Endodermal cell (in vitro differentiated cells): ENCODE results near the gene ADGRG3. TPM values are rescaled to one million over a fixed set of nuclear protein-coding genes. Genes with fewer than 3 reads are reported as not detected.
A peak's percentile ranks its signal among the peaks of the same experiment; 100 is the strongest.

Experiments used
- DNase-seq: peaks from one replicate; pipeline ENCODE4 v3.0.0-alpha.2; 2017
- H3K27ac ChIP-seq: 2 replicates; pipeline ENCODE4 v1.5.1; 2013; ENCODE audit warnings: mild to moderate bottlenecking, low read depth, low read length, moderate library complexity
- H3K27me3 ChIP-seq: 2 replicates; pipeline ENCODE4 v1.6.1; 2013; ENCODE audit warnings: mild to moderate bottlenecking, low read length, moderate library complexity; ENCODE audit not compliant: insufficient read depth, control insufficient read depth, poor library complexity, severe bottlenecking
- H3K36me3 ChIP-seq: 2 replicates; pipeline ENCODE4 v1.7.0; 2013; ENCODE audit warnings: mild to moderate bottlenecking, low read length, moderate library complexity; ENCODE audit not compliant: control insufficient read depth, insufficient read depth
- H3K4me1 ChIP-seq: one replicate; pipeline ENCODE4 v1.7.0; 2013; ENCODE audit warnings: low read length; ENCODE audit not compliant: control insufficient read depth, insufficient read depth
- H3K4me3 ChIP-seq: 2 replicates; pipeline ENCODE4 v1.5.1; 2013; ENCODE audit warnings: mild to moderate bottlenecking, low read length, moderate library complexity
- H3K9ac ChIP-seq: 2 replicates; pipeline ENCODE4 v1.6.1; 2013; ENCODE audit warnings: mild to moderate bottlenecking, low read length, moderate library complexity; ENCODE audit not compliant: poor library complexity, severe bottlenecking; ENCODE audit errors: extremely low read depth
- H3K9me3 ChIP-seq: 2 replicates; pipeline ENCODE4 v1.6.1; 2013; ENCODE audit warnings: mild to moderate bottlenecking, low read length, moderate library complexity; ENCODE audit not compliant: control insufficient read depth
- H3K27ac Mint-ChIP-seq: 2 replicates; pipeline ENCODE4 v1.8.0; 2020; ENCODE audit warnings: mixed read lengths
- H3K27me3 Mint-ChIP-seq: 2 replicates; pipeline ENCODE4 v1.8.0; 2021; ENCODE audit warnings: mild to moderate bottlenecking, mixed read lengths; ENCODE audit not compliant: insufficient read depth
- H3K36me3 Mint-ChIP-seq: 2 replicates; pipeline ENCODE4 v1.8.0; 2020; ENCODE audit warnings: low read depth, mixed read lengths
- H3K4me1 Mint-ChIP-seq: 2 replicates; pipeline ENCODE4 v1.8.0; 2020; ENCODE audit warnings: mixed read lengths
- H3K4me3 Mint-ChIP-seq: 2 replicates; pipeline ENCODE4 v1.8.0; 2020; ENCODE audit warnings: mild to moderate bottlenecking, moderate library complexity, mixed read lengths
- H3K9me3 Mint-ChIP-seq: 2 replicates; pipeline ENCODE4 v1.8.0; 2020; ENCODE audit warnings: mild to moderate bottlenecking, mixed read lengths
- CTCF ChIP-seq: fragments of 200-600 bp; sonication (generic); conservative IDR thresholded peaks from 2 replicates; pipeline ENCODE4 v1.5.0; 2021; ENCODE audit warnings: antibody characterized with exemption, mild to moderate bottlenecking
- WGBS, 2 experiments: methylation state at CpG; one replicate each; pipeline versions ENCODE4 v1.1.5 to v1.1.7; 2013; ENCODE audit warnings: missing lambda C conversion rate in 2 of 2, mixed read lengths in 1 of 2; ENCODE audit not compliant: insufficient coverage in 1 of 2, insufficient read length in 1 of 2; 5-methylcytosine and 5-hydroxymethylcytosine counted together
- total RNA-seq, 2 donors: library from RNA; stranded (reverse); fragmentation: NEBNext Ultra II Directional in 1 of 2; extraction: Animal tissue kit (Norgen Biotek cat#: 25700) in 1 of 2; gene quantifications; 2 replicates in 1 of 2; 3 replicates in 1 of 2; pipeline ENCODE4 v1.2.1, GENCODE V29; 2021

The ADGRG3 gene
- total RNA-seq, 2 donors from 2014 or later, result not detected

- Mint-ChIP-seq H3K4me1 (peaks cover 13% of the 10 kb centered on the region), H3K36me3 (peaks cover 6% of the 10 kb centered on the region), H3K27me3 (no peaks in the 10 kb centered on the region), H3K9me3 (peaks cover 13% of the 10 kb centered on the region), H3K27ac (peak overlapping the region; percentile 98), H3K4me3 (peak overlapping the region; percentile 83)
- Histone ChIP-seq H3K36me3 (peaks cover 4% of the 10 kb centered on the region), H3K9me3 (no peaks in the 10 kb centered on the region), H3K27me3 (no peaks in the 10 kb centered on the region), H3K27ac (peak overlapping the region; percentile 70), H3K4me3 (peak overlapping the region; percentile 96), H3K4me1 (peaks cover 5% of the 10 kb centered on the region), H3K9ac (peak overlapping the region; percentile 72)
- 36 to 37% methylated on average over 16 to 23 of the region's 23 CpGs for WGBS, 2 experiments
- peak; percentile 78 for DNase-seq
- TF ChIP-seq CTCF, result peak; percentile 51
Measured at GRCh38 chr16:57736419-57737351, 68.6 kb downstream of the ADGRG3 start.

GRCh38 chr16:57738844-57739243, 70.7 kb downstream of the ADGRG3 start:
- no peak overlapping the region for H3K27ac Mint-ChIP-seq
- H3K4me1 Mint-ChIP-seq, result peaks cover 18% of the 10 kb centered on the region
- H3K9me3 Mint-ChIP-seq, result peaks cover under 1% of the 10 kb centered on the region
- peaks cover 4% of the 10 kb centered on the region for H3K36me3 ChIP-seq
- H3K27me3 Mint-ChIP-seq, result no peaks in the 10 kb centered on the region
- no peak overlapping the region for H3K4me3 ChIP-seq
- no peaks in the 10 kb centered on the region for H3K9me3 ChIP-seq
- peaks cover 10% of the 10 kb centered on the region for H3K4me1 ChIP-seq
- no peak overlapping the region for H3K4me3 Mint-ChIP-seq
- no peaks in the 10 kb centered on the region for H3K27me3 ChIP-seq
- 92 to 98% methylated on average over 6 to 7 of the region's 7 CpGs for WGBS, 2 experiments
- no peak for DNase-seq
- peaks cover 3% of the 10 kb centered on the region for H3K36me3 Mint-ChIP-seq
- no peak overlapping the region for H3K9ac ChIP-seq
- H3K27ac ChIP-seq, result no peak overlapping the region
- TF ChIP-seq CTCF, result no peak

Other genes starting within 250 kb of the ADGRG3 start
- gene CIAPIN1, start 220.9 kb upstream of the ADGRG3 start, total RNA-seq, result 10 to 100 TPM; 77.5 to 87.1 TPM
- 10 to 100 TPM; 34.5 to 38.2 TPM for gene COQ9, start 220.8 kb upstream of the ADGRG3 start, total RNA-seq
- gene POLR2C, start 205.6 kb upstream of the ADGRG3 start, total RNA-seq, result 10 to 100 TPM; 72.0 to 88.3 TPM
- 10 to 100 TPM; 17.9 to 22.1 TPM for gene DOK4, start 181.8 kb upstream of the ADGRG3 start, total RNA-seq
- gene CCDC102A, start 131.7 kb upstream of the ADGRG3 start, total RNA-seq, result 1 to 10 TPM; 6.7 to 9.8 TPM
- gene ADGRG5, start 125.7 kb upstream of the ADGRG3 start, total RNA-seq, result 1 to 10 TPM; 3.6 to 4.8 TPM
- gene ADGRG1, start 39.7 kb upstream of the ADGRG3 start, total RNA-seq, result under 1 TPM; 0.64 TPM
- 1 to 10 TPM; 1.6 to 1.8 TPM for gene DRC7, start 26.5 kb downstream of the ADGRG3 start, total RNA-seq
- 10 to 100 TPM; 26.1 to 32.4 TPM for gene KATNB1, start 67.5 kb downstream of the ADGRG3 start, total RNA-seq
- 10 to 100 TPM; 39.2 to 39.3 TPM for gene KIFC3, start 134.2 kb downstream of the ADGRG3 start, total RNA-seq